Measurements from ENCODE around the gene SHISA2.

The SHISA2 gene

DNA sequence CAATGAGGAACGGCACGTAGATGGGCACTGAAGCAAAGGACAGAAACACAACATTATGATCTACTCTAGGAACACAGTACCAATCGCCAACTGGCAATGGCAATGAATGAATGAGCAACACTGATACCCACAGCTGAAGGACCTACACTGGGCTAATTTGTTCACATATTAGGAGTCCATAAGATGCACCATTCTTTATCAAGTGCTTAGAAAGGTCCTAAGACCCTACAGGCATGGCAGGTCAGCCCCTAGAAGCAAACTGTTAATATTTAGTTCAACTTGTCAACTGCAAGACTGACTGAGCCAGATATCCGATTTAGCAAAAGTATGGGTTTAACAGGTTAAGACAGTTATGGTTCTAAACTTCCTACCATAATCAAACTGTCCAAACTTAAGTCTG is 4.8 kb downstream of the SHISA2 start:
- ChIA-PET CTCF (no interaction called here), POLR2A (no interaction called here)
- no peak for TF ChIP-seq ZBTB8A (tag by site-specific recombination; IDR thresholded peaks at IDR 0.05)
- TF ChIP-seq ZNF248 (tag by site-specific recombination; IDR thresholded peaks at IDR 0.05) = no peak
- TF ChIP-seq ZNF677 (tag by site-specific recombination; IDR thresholded peaks at IDR 0.05) = no peak
- TF ChIP-seq, protein P1, sequence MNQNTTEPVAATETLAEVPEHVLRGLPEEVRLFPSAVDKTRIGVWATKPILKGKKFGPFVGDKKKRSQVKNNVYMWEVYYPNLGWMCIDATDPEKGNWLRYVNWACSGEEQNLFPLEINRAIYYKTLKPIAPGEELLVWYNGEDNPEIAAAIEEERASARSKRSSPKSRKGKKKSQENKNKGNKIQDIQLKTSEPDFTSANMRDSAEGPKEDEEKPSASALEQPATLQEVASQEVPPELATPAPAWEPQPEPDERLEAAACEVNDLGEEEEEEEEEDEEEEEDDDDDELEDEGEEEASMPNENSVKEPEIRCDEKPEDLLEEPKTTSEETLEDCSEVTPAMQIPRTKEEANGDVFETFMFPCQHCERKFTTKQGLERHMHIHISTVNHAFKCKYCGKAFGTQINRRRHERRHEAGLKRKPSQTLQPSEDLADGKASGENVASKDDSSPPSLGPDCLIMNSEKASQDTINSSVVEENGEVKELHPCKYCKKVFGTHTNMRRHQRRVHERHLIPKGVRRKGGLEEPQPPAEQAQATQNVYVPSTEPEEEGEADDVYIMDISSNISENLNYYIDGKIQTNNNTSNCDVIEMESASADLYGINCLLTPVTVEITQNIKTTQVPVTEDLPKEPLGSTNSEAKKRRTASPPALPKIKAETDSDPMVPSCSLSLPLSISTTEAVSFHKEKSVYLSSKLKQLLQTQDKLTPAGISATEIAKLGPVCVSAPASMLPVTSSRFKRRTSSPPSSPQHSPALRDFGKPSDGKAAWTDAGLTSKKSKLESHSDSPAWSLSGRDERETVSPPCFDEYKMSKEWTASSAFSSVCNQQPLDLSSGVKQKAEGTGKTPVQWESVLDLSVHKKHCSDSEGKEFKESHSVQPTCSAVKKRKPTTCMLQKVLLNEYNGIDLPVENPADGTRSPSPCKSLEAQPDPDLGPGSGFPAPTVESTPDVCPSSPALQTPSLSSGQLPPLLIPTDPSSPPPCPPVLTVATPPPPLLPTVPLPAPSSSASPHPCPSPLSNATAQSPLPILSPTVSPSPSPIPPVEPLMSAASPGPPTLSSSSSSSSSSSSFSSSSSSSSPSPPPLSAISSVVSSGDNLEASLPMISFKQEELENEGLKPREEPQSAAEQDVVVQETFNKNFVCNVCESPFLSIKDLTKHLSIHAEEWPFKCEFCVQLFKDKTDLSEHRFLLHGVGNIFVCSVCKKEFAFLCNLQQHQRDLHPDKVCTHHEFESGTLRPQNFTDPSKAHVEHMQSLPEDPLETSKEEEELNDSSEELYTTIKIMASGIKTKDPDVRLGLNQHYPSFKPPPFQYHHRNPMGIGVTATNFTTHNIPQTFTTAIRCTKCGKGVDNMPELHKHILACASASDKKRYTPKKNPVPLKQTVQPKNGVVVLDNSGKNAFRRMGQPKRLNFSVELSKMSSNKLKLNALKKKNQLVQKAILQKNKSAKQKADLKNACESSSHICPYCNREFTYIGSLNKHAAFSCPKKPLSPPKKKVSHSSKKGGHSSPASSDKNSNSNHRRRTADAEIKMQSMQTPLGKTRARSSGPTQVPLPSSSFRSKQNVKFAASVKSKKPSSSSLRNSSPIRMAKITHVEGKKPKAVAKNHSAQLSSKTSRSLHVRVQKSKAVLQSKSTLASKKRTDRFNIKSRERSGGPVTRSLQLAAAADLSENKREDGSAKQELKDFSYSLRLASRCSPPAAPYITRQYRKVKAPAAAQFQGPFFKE (tag by site-specific recombination; IDR thresholded peaks at IDR 0.05; ENCODE audit: borderline replicate concordance) = no peak
- TF ChIP-seq ZNF791 (tag by site-specific recombination; IDR thresholded peaks at IDR 0.05) = no peak
- TF ChIP-seq, protein P2, sequence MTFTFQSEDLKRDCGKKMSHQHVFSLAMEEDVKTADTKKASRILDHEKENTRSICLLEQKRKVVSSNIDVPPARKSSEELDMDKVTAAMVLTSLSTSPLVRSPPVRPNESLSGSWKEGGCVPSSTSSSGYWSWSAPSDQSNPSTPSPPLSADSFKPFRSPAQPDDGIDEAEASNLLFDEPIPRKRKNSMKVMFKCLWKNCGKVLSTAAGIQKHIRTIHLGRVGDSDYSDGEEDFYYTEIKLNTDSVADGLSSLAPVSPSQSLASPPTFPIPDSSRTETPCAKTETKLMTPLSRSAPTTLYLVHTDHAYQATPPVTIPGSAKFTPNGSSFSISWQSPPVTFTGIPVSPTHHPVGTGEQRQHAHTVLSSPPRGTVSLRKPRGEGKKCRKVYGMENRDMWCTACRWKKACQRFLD (tag by site-specific recombination; IDR thresholded peaks at IDR 0.05) = no peak
- TF ChIP-seq, protein P3, sequence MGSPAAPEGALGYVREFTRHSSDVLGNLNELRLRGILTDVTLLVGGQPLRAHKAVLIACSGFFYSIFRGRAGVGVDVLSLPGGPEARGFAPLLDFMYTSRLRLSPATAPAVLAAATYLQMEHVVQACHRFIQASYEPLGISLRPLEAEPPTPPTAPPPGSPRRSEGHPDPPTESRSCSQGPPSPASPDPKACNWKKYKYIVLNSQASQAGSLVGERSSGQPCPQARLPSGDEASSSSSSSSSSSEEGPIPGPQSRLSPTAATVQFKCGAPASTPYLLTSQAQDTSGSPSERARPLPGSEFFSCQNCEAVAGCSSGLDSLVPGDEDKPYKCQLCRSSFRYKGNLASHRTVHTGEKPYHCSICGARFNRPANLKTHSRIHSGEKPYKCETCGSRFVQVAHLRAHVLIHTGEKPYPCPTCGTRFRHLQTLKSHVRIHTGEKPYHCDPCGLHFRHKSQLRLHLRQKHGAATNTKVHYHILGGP (tag by site-specific recombination; IDR thresholded peaks at IDR 0.05) = no peak
- TF ChIP-seq SALL2 (tag by site-specific recombination; IDR thresholded peaks at IDR 0.05; ENCODE audit: borderline replicate concordance) = no peak
- TF ChIP-seq ZNF416 (tag by site-specific recombination; IDR thresholded peaks at IDR 0.05) = no peak
- Histone ChIP-seq H3K9me3 (ENCODE audit: control insufficient read depth, insufficient read depth, low read depth, low read length) (no peaks in the 10 kb centered on the region), H3K36me3 (ENCODE audit: control insufficient read depth in 2 of 2, insufficient read depth in 1 of 2, low read length in 2 of 2) (peaks cover 0 to 26% of the 10 kb centered on the region in 2 experiments; a peak in 2 of 3 replicates), H3K27ac (ENCODE audit: extremely low read depth, low read depth, low read length) (no peak overlapping the region), H3K4me1 (ENCODE audit: control insufficient read depth, insufficient read depth, low read length) (no peaks in the 10 kb centered on the region), H3K4me3 (ENCODE audit: low read depth, low read length) (no peak overlapping the region)

DNA sequence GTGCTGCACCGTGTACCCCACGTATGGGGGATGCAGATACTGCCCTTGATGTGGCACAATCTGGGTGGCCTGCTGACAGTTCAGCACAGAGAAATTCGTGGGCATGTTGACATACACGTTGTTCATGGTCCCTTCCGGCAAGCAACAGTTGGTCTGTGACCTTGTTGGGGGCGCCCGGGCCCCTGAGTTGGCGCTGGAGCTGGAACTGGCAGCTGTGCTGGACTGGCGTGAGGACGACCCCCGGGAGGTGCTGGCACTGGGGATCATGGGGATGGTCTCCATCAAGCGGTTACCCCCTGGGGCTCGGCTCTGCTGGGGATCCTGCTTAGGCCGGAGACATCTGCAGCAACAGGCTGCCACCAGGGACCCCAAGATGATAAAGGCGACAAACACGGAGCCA is 5.2 kb downstream of the SHISA2 start:
- ChIA-PET CTCF (no interaction called here), POLR2A (no interaction called here)
- Histone ChIP-seq H3K9me3 (ENCODE audit: control insufficient read depth, insufficient read depth, low read depth, low read length) (no peaks in the 10 kb centered on the region), H3K36me3 (ENCODE audit: control insufficient read depth in 2 of 2, insufficient read depth in 1 of 2, low read length in 2 of 2) (peaks cover 0 to 26% of the 10 kb centered on the region in 2 experiments; a peak in 2 of 3 replicates), H3K27ac (ENCODE audit: extremely low read depth, low read depth, low read length) (no peak overlapping the region), H3K4me1 (ENCODE audit: control insufficient read depth, insufficient read depth, low read length) (no peaks in the 10 kb centered on the region), H3K4me3 (ENCODE audit: low read depth, low read length) (no peak overlapping the region)
- no peak for TF ChIP-seq TRIM28 (IDR thresholded peaks at IDR 0.05; ENCODE audit: borderline replicate concordance, low read length)
- TF ChIP-seq, protein P4, sequence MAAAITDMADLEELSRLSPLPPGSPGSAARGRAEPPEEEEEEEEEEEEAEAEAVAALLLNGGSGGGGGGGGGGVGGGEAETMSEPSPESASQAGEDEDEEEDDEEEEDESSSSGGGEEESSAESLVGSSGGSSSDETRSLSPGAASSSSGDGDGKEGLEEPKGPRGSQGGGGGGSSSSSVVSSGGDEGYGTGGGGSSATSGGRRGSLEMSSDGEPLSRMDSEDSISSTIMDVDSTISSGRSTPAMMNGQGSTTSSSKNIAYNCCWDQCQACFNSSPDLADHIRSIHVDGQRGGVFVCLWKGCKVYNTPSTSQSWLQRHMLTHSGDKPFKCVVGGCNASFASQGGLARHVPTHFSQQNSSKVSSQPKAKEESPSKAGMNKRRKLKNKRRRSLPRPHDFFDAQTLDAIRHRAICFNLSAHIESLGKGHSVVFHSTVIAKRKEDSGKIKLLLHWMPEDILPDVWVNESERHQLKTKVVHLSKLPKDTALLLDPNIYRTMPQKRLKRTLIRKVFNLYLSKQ (tag by site-specific recombination; IDR thresholded peaks at IDR 0.05; ENCODE audit: borderline replicate concordance) = no peak
- no peak for TF ChIP-seq ZNF768 (tag by site-specific recombination; IDR thresholded peaks at IDR 0.05)
- TF ChIP-seq SCRT2 (tag by site-specific recombination; IDR thresholded peaks at IDR 0.05) = peak; percentile 60
- TF ChIP-seq ZNF624 (tag by site-specific recombination; IDR thresholded peaks at IDR 0.05) = no peak

All from HEK293 (cell line).